H1 (cell line): ENCODE results near the gene ITPR1. TPM values are rescaled to one million over a fixed set of nuclear protein-coding genes. Genes with fewer than 3 reads are reported as not detected.

ENCODE experiments used
- CTCF ChIA-PET: fragments of 300-600 bp; sonication (Branson Sonifier 250); formaldehyde crosslinking; loops from one replicate; lab custom pipeline; 2021; ENCODE audit not compliant: partially characterized antibody; lab: Charles Lee
- POLR2A ChIA-PET: fragments of 300-600 bp; sonication (Branson Sonifier 250); formaldehyde crosslinking; loops from one replicate; lab custom pipeline; 2021; ENCODE audit warnings: inconsistent platforms; ENCODE audit not compliant: partially characterized antibody; lab: Charles Lee
- DNase-seq, 2 experiments: peaks; one replicate each; pipeline versions ENCODE4 v3.0.0 to v3.0.0-alpha.2; 2010 to 2022; ENCODE audit warnings: low spot score in 2 of 2, low read depth in 1 of 2, mixed read lengths in 1 of 2
- FAIRE-seq: peaks from 2 replicates; lab custom pipeline; 2011; peaks lifted over from hg19 to GRCh38; lab: Jason Lieb, UNC
- H2AFZ ChIP-seq: 2 replicates; pipeline ENCODE4 v1.8.1; 2012; ENCODE audit warnings: low read length, inconsistent platforms
- H2AK5ac ChIP-seq: 2 replicates; pipeline ENCODE4 v1.6.1; 2013; ENCODE audit warnings: low read depth, low read length
- H2BK120ac ChIP-seq: replicated peaks from 2 replicates; pipeline ENCODE3; 2013; ENCODE audit warnings: low read depth, low read length, inconsistent platforms
- H2BK12ac ChIP-seq: 2 replicates; pipeline ENCODE4 v1.6.1; 2013; ENCODE audit warnings: low read depth, low read length
- H2BK15ac ChIP-seq: 2 replicates; pipeline ENCODE4 v1.6.1; 2013; ENCODE audit warnings: low read length
- H2BK20ac ChIP-seq: 2 replicates; pipeline ENCODE4 v1.6.1; 2013; ENCODE audit warnings: low read length
- H2BK5ac ChIP-seq: 2 replicates; pipeline ENCODE4 v1.6.1; 2013; ENCODE audit warnings: low read depth, low read length
- H3K14ac ChIP-seq: 2 replicates; pipeline ENCODE4 v1.6.1; 2013; ENCODE audit warnings: inconsistent platforms; ENCODE audit not compliant: insufficient read length
- H3K18ac ChIP-seq: 2 replicates; pipeline ENCODE4 v1.6.1; 2013; ENCODE audit warnings: low read length; ENCODE audit errors: extremely low read depth
- H3K23ac ChIP-seq: 2 replicates; pipeline ENCODE4 v1.6.1; 2013; ENCODE audit warnings: inconsistent platforms; ENCODE audit not compliant: insufficient read length
- H3K23me2 ChIP-seq: 2 replicates; pipeline ENCODE4 v1.6.1; 2013; ENCODE audit warnings: low read depth, low read length
- H3K27ac ChIP-seq: 2 replicates; pipeline ENCODE4 v1.6.1; 2011; ENCODE audit warnings: low read depth, low read length, inconsistent platforms
- H3K27me3 ChIP-seq, 4 experiments: replicated peaks in 1 of 4; 1 replicate in 1 of 4; 2 replicates in 3 of 4; pipeline versions ENCODE4 v1.6.1 to v1.8.1; 2011 to 2013; ENCODE audit warnings: low read length in 3 of 4, mild to moderate bottlenecking in 3 of 4, inconsistent platforms in 2 of 4, mixed read lengths in 2 of 4, moderate library complexity in 1 of 4; ENCODE audit not compliant: control insufficient read depth in 3 of 4, insufficient read depth in 3 of 4; ENCODE audit errors: extremely low read depth in 1 of 4
- H3K36me3 ChIP-seq, 4 experiments: 2 replicates each; pipeline versions ENCODE4 v1.6.1 to v1.8.1; 2011 to 2013; ENCODE audit warnings: mild to moderate bottlenecking in 4 of 4, low read length in 3 of 4, moderate library complexity in 2 of 4, control low read depth in 1 of 4, inconsistent platforms in 1 of 4; ENCODE audit not compliant: insufficient read depth in 4 of 4, control insufficient read depth in 2 of 4
- H3K4ac ChIP-seq: replicated peaks from 2 replicates; pipeline ENCODE3; 2013; ENCODE audit warnings: low read length, low read depth, mixed read lengths, inconsistent platforms; ENCODE audit not compliant: insufficient read length
- H3K4me1 ChIP-seq, 4 experiments: replicated peaks in 1 of 4; 1 replicate in 1 of 4; 2 replicates in 3 of 4; pipeline versions ENCODE4 v1.6.1 to v1.8.1; 2011 to 2013; ENCODE audit warnings: low read length in 3 of 4, inconsistent platforms in 2 of 4, mixed read lengths in 1 of 4; ENCODE audit not compliant: insufficient read depth in 4 of 4, control insufficient read depth in 3 of 4
- H3K4me2 ChIP-seq, 2 experiments: 2 replicates each; pipeline versions ENCODE4 v1.6.1 to v1.8.1; 2011 to 2013; ENCODE audit warnings: low read depth in 2 of 2, low read length in 2 of 2, control low read depth in 1 of 2, inconsistent platforms in 1 of 2, mild to moderate bottlenecking in 1 of 2; ENCODE audit not compliant: insufficient read depth in 1 of 2
- H3K4me3 ChIP-seq, 4 experiments: fragments of 200-600, 300-600 bp in 1 of 4; sonication (generic), shearing (Covaris generic), sonication (Bioruptor Twin) in 1 of 4; 2 replicates each; pipeline versions ENCODE4 v1.5.1 to v1.8.1; 2011 to 2016; ENCODE audit warnings: low read length in 4 of 4, low read depth in 3 of 4, control low read depth in 2 of 4, inconsistent platforms in 2 of 4, mild to moderate bottlenecking in 2 of 4, mixed read lengths in 1 of 4, moderate library complexity in 1 of 4; ENCODE audit not compliant: insufficient read depth in 2 of 4; ENCODE audit errors: extremely low read depth in 1 of 4
- H3K56ac ChIP-seq: replicated peaks from 2 replicates; pipeline ENCODE3; 2013; ENCODE audit warnings: low read depth, mild to moderate bottlenecking, mixed read lengths, low read length, inconsistent platforms; ENCODE audit not compliant: insufficient read length
- H3K79me1 ChIP-seq: 2 replicates; pipeline ENCODE4 v1.6.1; 2013; ENCODE audit warnings: low read depth, low read length, control low read depth
- H3K79me2 ChIP-seq, 2 experiments: 2 replicates each; pipeline versions ENCODE4 v1.6.1 to v1.8.1; 2012 to 2013; ENCODE audit warnings: low read length in 2 of 2, mild to moderate bottlenecking in 2 of 2, inconsistent platforms in 1 of 2; ENCODE audit not compliant: insufficient read depth in 2 of 2, control insufficient read depth in 1 of 2
- H3K9ac ChIP-seq, 4 experiments: replicated peaks in 1 of 4; 1 replicate in 1 of 4; 2 replicates in 3 of 4; pipeline versions ENCODE4 v1.6.1 to v1.8.1; 2011 to 2013; ENCODE audit warnings: low read depth in 3 of 4, low read length in 3 of 4, control low read depth in 2 of 4, mild to moderate bottlenecking in 2 of 4, moderate library complexity in 2 of 4, inconsistent platforms in 1 of 4; ENCODE audit errors: extremely low read depth in 1 of 4
- H3K9me3 ChIP-seq, 2 experiments: 2 replicates each; pipeline versions ENCODE4 v1.6.1 to v1.8.1; 2012 to 2013; ENCODE audit warnings: mild to moderate bottlenecking in 2 of 2, moderate library complexity in 2 of 2, control low read depth in 1 of 2, inconsistent platforms in 1 of 2, low read depth in 1 of 2, low read length in 1 of 2, mixed read lengths in 1 of 2; ENCODE audit not compliant: insufficient read depth in 2 of 2
- H4K20me1 ChIP-seq, 2 experiments: replicated peaks in 1 of 2; 2 replicates each; pipeline versions ENCODE3 to v1.8.1; 2011 to 2013; ENCODE audit warnings: inconsistent platforms in 2 of 2, low read length in 2 of 2, mild to moderate bottlenecking in 1 of 2; ENCODE audit not compliant: insufficient read depth in 2 of 2, control insufficient read depth in 1 of 2
- H4K5ac ChIP-seq: 2 replicates; pipeline ENCODE4 v1.6.1; 2013; ENCODE audit warnings: low read length, low read depth, mixed read lengths, inconsistent platforms; ENCODE audit not compliant: insufficient read length
- H4K8ac ChIP-seq: 2 replicates; pipeline ENCODE4 v1.8.0; 2013; ENCODE audit warnings: mild to moderate bottlenecking, moderate library complexity, low read length, inconsistent platforms; ENCODE audit not compliant: insufficient read depth; ENCODE audit errors: extremely low read depth
- H4K91ac ChIP-seq: replicated peaks from 2 replicates; pipeline ENCODE3; 2013; ENCODE audit warnings: low read length, mixed read lengths, inconsistent platforms; ENCODE audit not compliant: insufficient read length
- ATF2 ChIP-seq: IDR thresholded peaks from 2 replicates; pipeline ENCODE4 v1.6.1; 2012; ENCODE audit warnings: low read length, inconsistent platforms
- BACH1 ChIP-seq: IDR thresholded peaks from 2 replicates; pipeline ENCODE4 v1.6.1; 2012; ENCODE audit warnings: low read length, improper control_type of control experiment
- CBX5 ChIP-seq: fragments of 300-800, 300-1000 bp; sonication (generic); IDR thresholded peaks from 2 replicates; pipeline ENCODE4 v1.7.1; 2016; ENCODE audit warnings: antibody characterized with exemption, low read length, low read depth
- CREB1 ChIP-seq: IDR thresholded peaks from 2 replicates; pipeline ENCODE4 v1.6.1; 2012; ENCODE audit warnings: inconsistent platforms
- CTBP2 ChIP-seq: IDR thresholded peaks from 2 replicates; pipeline ENCODE4 v1.7.0; 2011; ENCODE audit warnings: borderline replicate concordance, mild to moderate bottlenecking, moderate library complexity, mixed read lengths, low read length; ENCODE audit not compliant: insufficient read depth, insufficient read length
- EGR1 ChIP-seq: IDR thresholded peaks from 2 replicates; pipeline ENCODE4 v1.6.1; 2011; ENCODE audit warnings: low read depth, low read length, borderline replicate concordance
- EP300 ChIP-seq, 2 experiments: IDR thresholded peaks; 1 replicate in 1 of 2; 2 replicates in 1 of 2; pipeline ENCODE4 v1.6.1; 2011 to 2012; ENCODE audit warnings: low read depth in 2 of 2, low read length in 2 of 2, mild to moderate bottlenecking in 2 of 2, borderline replicate concordance in 1 of 2, inconsistent platforms in 1 of 2, moderate library complexity in 1 of 2
- SIRT6 ChIP-seq: IDR thresholded peaks from one replicate; pipeline ENCODE4 v1.7.1; 2012; ENCODE audit warnings: low read length, inconsistent platforms
- TBP ChIP-seq: IDR thresholded peaks from 2 replicates; pipeline ENCODE4 v1.6.1; 2011; ENCODE audit warnings: low read depth, low read length, improper control_type of control experiment
- ZNF274 ChIP-seq: IDR thresholded peaks from 2 replicates; pipeline ENCODE4 v1.7.0; 2012; ENCODE audit warnings: low read length, borderline replicate concordance; ENCODE audit errors: extremely low read depth
- WGBS, 2 experiments: shearing (Covaris generic) in 1 of 2; methylation state at CpG; one replicate each; pipeline versions ENCODE4 v1.1.6 to v1.1.7; 2013 to 2015; ENCODE audit warnings: low lambda C conversion rate in 2 of 2, mixed read lengths in 2 of 2, inconsistent platforms in 1 of 2, low coverage in 1 of 2, missing lambda C conversion rate in 1 of 2; ENCODE audit not compliant: insufficient replicate concordance in 2 of 2, insufficient coverage in 1 of 2, insufficient read length in 1 of 2; ENCODE audit errors: extremely low coverage in 1 of 2, missing lambda C conversion rate in 1 of 2; 5-methylcytosine and 5-hydroxymethylcytosine counted together
- polyA plus RNA-seq, 7 experiments: library from polyadenylated mRNA; depleted of rRNA in 3 of 7; stranded (reverse) in 5 of 7; unstranded in 2 of 7; fragments of >200 nt in 5 of 7; fragments of 200-250 nt in 2 of 7; gene quantifications; 1 replicate in 5 of 7; 2 replicates in 1 of 7; 4 replicates in 1 of 7; pipeline versions ENCODE4 v1.2.1 to v1.2.3, GENCODE V29; 2011 to 2013; ENCODE audit warnings: missing spikeins in 2 of 7, mixed read lengths in 2 of 7
- total RNA-seq: library from RNA; stranded (reverse); fragmentation: NEBNext Ultra II Directional; extraction: Animal tissue kit (Norgen Biotek cat#: 25700); gene quantifications from 2 replicates; pipeline ENCODE4 v1.2.1, GENCODE V29; 2021

The ITPR1 gene
- total and polyA plus RNA-seq, 2 of the 8 experiments (the other 6 are each of a cell fraction or from before 2014, with no cell fraction given) = 2.5 to 16.3 TPM

GRCh38 chr3:4586381-4586780 is 93.2 kb downstream of the ITPR1 start:
- Histone ChIP-seq H3K23me2 (no peaks in the 10 kb centered on the region), H2BK12ac (no peak overlapping the region), H3K79me1 (no peaks in the 10 kb centered on the region), H4K8ac (no peak overlapping the region), H2BK5ac (no peak overlapping the region), H4K91ac (no peak overlapping the region), H3K36me3 (no peaks in the 10 kb centered on the region; a peak in 1 of 8 replicates), H3K56ac (no peak overlapping the region), H2BK15ac (no peak overlapping the region), H3K4ac (no peak overlapping the region), H2AK5ac (no peak overlapping the region), H3K18ac (no peak overlapping the region), H3K79me2 (no peaks in the 10 kb centered on the region), H3K4me3 (no peak overlapping the region), H2BK20ac (no peak overlapping the region), H3K4me2 (no peak overlapping the region), H3K9ac (no peak overlapping the region), H2BK120ac (no peak overlapping the region), H4K5ac (no peak overlapping the region), H3K9me3 (no peaks in the 10 kb centered on the region), H2AFZ (no peak overlapping the region), H3K23ac (no peak overlapping the region), H3K14ac (no peak overlapping the region), H3K27ac (no peak overlapping the region), H4K20me1 (no peaks in the 10 kb centered on the region), H3K4me1 (peaks cover 0 to 5% (median 2%) of the 10 kb centered on the region in 4 experiments; a peak in 3 of 7 replicates), H3K27me3 (no peaks in the 10 kb centered on the region)
- 88% methylated on average over 4 of the region's 4 CpGs; no CpG with 5 or more reads in 1 of the 2 experiments for WGBS, 2 experiments
- POLR2A ChIA-PET = interaction anchor here (0.6 kb wide), 2 partner anchors 16 to 970 kb away, joined by 3 read pairs; no protein-coding TSS in a partner anchor
- CTCF ChIA-PET = interaction anchor here (0.8 to 2.6 kb wide), 2 partner anchors 46 to 50 kb away, joined by 4 to 11 read pairs; no protein-coding TSS in a partner anchor
- FAIRE-seq (no peak), DNase-seq (no peak)
- TF ChIP-seq SIRT6 = no peak
- no peak for TF ChIP-seq TBP
- TF ChIP-seq CTBP2 = no peak
- TF ChIP-seq CBX5 = no peak
- TF ChIP-seq EGR1 = no peak
- no peak for TF ChIP-seq CREB1
- TF ChIP-seq ZNF274 = no peak
- TF ChIP-seq EP300 (IDR thresholded peaks at IDR 0.05; ENCODE audit: borderline replicate concordance in 1 of 2, low read depth in 2 of 2, low read length in 2 of 2) = no peak
- TF ChIP-seq ATF2 = no peak
- no peak for TF ChIP-seq BACH1
